Subcutaneous adipose tissue (tissue), 4 donors: ENCODE measurements around the gene ZNF692. TPM values are rescaled to one million over a fixed set of nuclear protein-coding genes. Genes with fewer than 3 reads are reported as not detected.

Experiments used
- CTCF ChIP-seq: fragments of 450-650 bp; IDR thresholded peaks from one replicate; pipeline ENCODE4 v1.5.1; 2016; ENCODE audit warnings: low read depth, mild to moderate bottlenecking, control low read depth, antibody characterized with exemption, moderate library complexity
- total RNA-seq, 4 donors: library from RNA; depleted of rRNA; stranded (reverse); fragments of >200 nt; gene quantifications; one replicate each; pipeline ENCODE4 v1.1.0, GENCODE V29; 2016

ZNF692 gene
- total RNA-seq, 4 donors from 2014 or later: 14.8 to 21.5 (median 18.3) TPM

GRCh38 chr1:248850536-248851251 lies 8.2 kb downstream of the ZNF692 start:
- no peak for TF ChIP-seq CTCF

- no peak for TF ChIP-seq CTCF
Observed at GRCh38 chr1:248850124-248850523, 8.8 kb downstream of the ZNF692 start.

- no peak for TF ChIP-seq CTCF
Observed at GRCh38 chr1:248849637-248850036, 9.2 kb downstream of the ZNF692 start.

GRCh38 chr1:248849152-248849551 lies 9.7 kb downstream of the ZNF692 start:
- no peak for TF ChIP-seq CTCF

- no peak for TF ChIP-seq CTCF
Observed at GRCh38 chr1:248848602-248849001, 10.3 kb downstream of the ZNF692 start.

- no peak for TF ChIP-seq CTCF
Observed at GRCh38 chr1:248847956-248848561, 10.8 kb downstream of the ZNF692 start.

GRCh38 chr1:248847181-248847955 lies 11.5 kb downstream of the ZNF692 start:
- no peak for TF ChIP-seq CTCF
